HUES64 (cell line): ENCODE measurements around the gene TAS1R3.

ENCODE experiments used
- H3K27ac ChIP-seq: 2 replicates; pipeline ENCODE4 v1.7.0; 2013; ENCODE audit warnings: low read depth, low read length, inconsistent platforms
- H3K27me3 ChIP-seq: 2 replicates; pipeline ENCODE4 v1.6.1; 2013; ENCODE audit warnings: mild to moderate bottlenecking, low read length; ENCODE audit not compliant: insufficient read depth
- H3K36me3 ChIP-seq: 2 replicates; pipeline ENCODE4 v1.6.1; 2013; ENCODE audit warnings: mild to moderate bottlenecking, low read length; ENCODE audit not compliant: insufficient read depth
- H3K4me1 ChIP-seq: 2 replicates; pipeline ENCODE4 v1.6.1; 2013; ENCODE audit warnings: mild to moderate bottlenecking, low read length, moderate library complexity; ENCODE audit not compliant: insufficient read depth
- H3K4me3 ChIP-seq: 2 replicates; pipeline ENCODE4 v1.5.1; 2013; ENCODE audit warnings: mild to moderate bottlenecking, low read length, moderate library complexity
- H3K9ac ChIP-seq: 2 replicates; pipeline ENCODE4 v1.6.1; 2013; ENCODE audit warnings: mild to moderate bottlenecking, low read depth, low read length
- H3K9me3 ChIP-seq: 2 replicates; pipeline ENCODE4 v1.6.1; 2013; ENCODE audit warnings: low read depth, low read length; ENCODE audit not compliant: insufficient read depth
- WGBS: fragments of 150-250, 120-280 bp; methylation state at CpG from one replicate; pipeline ENCODE4 v1.1.7; 2013; ENCODE audit warnings: missing lambda C conversion rate; 5-methylcytosine and 5-hydroxymethylcytosine counted together

TAS1R3 gene

GRCh38 chr1:1290238-1290731 lies 40.8 kb upstream of the TAS1R3 start:
- H3K9ac ChIP-seq = no peak overlapping the region
- H3K4me3 ChIP-seq = no peak overlapping the region
- 77% methylated on average over 15 of the region's 15 CpGs for WGBS
- no peaks in the 10 kb centered on the region; the same call in 1 of the 2 replicates for H3K36me3 ChIP-seq
- H3K4me1 ChIP-seq = no peaks in the 10 kb centered on the region
- no peaks in the 10 kb centered on the region for H3K27me3 ChIP-seq
- H3K27ac ChIP-seq = no peak overlapping the region
- H3K9me3 ChIP-seq = no peaks in the 10 kb centered on the region

DNA sequence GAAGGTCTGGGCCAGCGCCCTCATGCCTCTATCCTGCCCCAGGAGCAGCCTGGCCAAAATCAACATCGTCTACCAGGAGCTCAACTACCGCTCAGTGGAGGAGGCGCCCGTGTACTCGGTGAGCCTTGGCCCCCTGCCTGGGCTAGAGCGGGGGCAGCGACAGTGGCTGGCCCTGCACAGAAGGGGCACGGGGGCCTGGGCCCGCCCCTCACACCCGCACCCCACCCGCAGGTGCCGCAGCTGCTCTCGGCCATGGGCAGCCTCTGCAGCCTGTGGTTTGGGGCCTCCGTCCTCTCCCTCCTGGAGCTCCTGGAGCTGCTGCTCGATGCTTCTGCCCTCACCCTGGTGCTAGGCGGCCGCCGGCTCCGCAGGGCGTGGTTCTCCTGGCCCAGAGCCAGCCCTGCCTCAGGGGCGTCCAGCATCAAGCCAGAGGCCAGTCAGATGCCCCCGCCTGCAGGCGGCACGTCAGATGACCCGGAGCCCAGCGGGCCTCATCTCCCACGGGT lies 40.0 kb upstream of the TAS1R3 start:
- H3K4me3 ChIP-seq = no peak overlapping the region
- WGBS = 89% methylated on average over 28 of the region's 28 CpGs
- H3K9ac ChIP-seq = no peak overlapping the region
- H3K4me1 ChIP-seq = no peaks in the 10 kb centered on the region
- no peaks in the 10 kb centered on the region; the same call in 1 of the 2 replicates for H3K36me3 ChIP-seq
- H3K27me3 ChIP-seq = no peaks in the 10 kb centered on the region
- no peak overlapping the region for H3K27ac ChIP-seq
- no peaks in the 10 kb centered on the region for H3K9me3 ChIP-seq

GRCh38 chr1:1291548-1292441 lies 39.3 kb upstream of the TAS1R3 start:
- Histone ChIP-seq H3K36me3 (no peaks in the 10 kb centered on the region; the same call in 1 of the 2 replicates), H3K9me3 (no peaks in the 10 kb centered on the region), H3K4me3 (no peak overlapping the region), H3K4me1 (no peaks in the 10 kb centered on the region), H3K27me3 (no peaks in the 10 kb centered on the region), H3K9ac (no peak overlapping the region; the same call in 1 of the 2 replicates), H3K27ac (no peak overlapping the region)
- WGBS = 66% methylated on average over 45 of the region's 45 CpGs

DNA sequence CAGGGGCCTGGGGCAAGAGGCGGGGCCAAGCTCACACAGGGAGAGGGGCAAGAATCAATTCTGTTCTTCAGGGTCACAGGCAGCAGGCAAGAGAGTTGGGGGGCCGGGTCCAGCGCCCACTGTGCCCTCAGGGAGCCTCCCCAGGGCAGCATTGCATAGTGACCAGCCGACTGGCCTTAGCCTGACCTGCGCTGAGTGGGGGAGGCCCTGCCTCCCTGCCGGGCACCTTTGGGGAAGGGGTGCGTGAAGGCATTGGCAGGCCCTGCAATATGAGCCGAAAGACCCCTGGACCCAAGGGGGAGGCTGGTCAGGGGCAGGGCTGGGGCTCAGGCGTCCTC lies 38.7 kb upstream of the TAS1R3 start:
- Histone ChIP-seq H3K27me3 (no peaks in the 10 kb centered on the region), H3K9ac (no peak overlapping the region), H3K36me3 (no peaks in the 10 kb centered on the region; the same call in 1 of the 2 replicates), H3K9me3 (no peaks in the 10 kb centered on the region), H3K27ac (no peak overlapping the region), H3K4me1 (no peaks in the 10 kb centered on the region), H3K4me3 (no peak overlapping the region)
- WGBS = 92% methylated on average over 9 of the region's 9 CpGs

GRCh38 chr1:1292851-1293250 lies 38.2 kb upstream of the TAS1R3 start:
- 95% methylated on average over 18 of the region's 18 CpGs for WGBS
- Histone ChIP-seq H3K4me1 (no peaks in the 10 kb centered on the region), H3K27ac (no peak overlapping the region), H3K9ac (no peak overlapping the region), H3K36me3 (no peaks in the 10 kb centered on the region; the same call in 1 of the 2 replicates), H3K27me3 (no peaks in the 10 kb centered on the region), H3K4me3 (no peak overlapping the region), H3K9me3 (no peaks in the 10 kb centered on the region)

DNA sequence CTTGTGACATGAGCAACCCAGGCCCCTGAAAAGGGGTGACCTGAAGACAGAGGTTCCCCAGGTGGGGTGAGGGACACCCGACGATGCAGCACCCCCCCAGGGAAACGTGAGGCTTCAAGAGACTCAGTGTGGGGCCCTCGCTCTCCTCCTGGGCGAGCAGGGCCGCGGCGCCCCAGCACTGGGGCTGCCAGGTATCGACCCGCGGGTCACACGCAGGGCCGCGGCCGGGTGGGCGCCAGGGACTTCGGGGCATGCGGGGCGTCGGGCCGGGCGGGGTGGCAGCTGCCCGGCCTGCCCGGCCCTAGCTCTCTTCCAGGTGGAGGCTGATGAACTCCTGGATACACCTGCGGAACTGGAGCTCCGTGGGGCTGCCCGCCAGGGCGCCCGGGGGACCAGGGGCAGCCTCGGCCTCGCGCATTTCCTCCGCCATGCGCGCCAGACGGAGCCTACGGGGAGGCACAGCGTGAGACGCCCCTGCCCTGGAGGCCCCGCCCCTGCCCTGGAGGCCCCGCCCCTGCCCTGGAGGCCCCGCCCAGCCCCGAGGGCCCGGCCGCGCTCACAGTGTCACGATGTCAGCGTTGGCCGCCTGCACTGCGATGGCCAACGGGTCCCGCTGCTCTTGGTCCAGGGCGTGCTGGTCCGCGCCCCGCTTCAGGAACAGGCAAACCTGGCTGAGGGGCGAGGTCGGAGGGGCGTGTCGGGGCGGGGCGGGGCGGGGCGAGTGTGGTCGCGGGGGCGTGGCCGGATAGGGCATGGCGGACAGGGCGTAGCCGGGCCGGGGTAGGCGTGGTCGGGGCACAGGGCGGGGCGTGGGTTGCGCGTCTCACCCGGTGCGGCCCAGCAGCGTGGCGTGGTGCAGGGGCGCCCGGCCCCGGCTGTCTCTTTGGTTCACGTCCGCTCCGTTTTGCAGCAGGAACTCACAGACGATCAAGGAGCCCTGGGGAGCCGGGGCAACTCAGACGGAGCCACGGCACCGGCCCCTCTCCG lies 37.5 kb upstream of the TAS1R3 start:
- Histone ChIP-seq H3K27ac (no peak overlapping the region), H3K36me3 (no peaks in the 10 kb centered on the region; the same call in 1 of the 2 replicates), H3K4me3 (peak overlapping the region; percentile 31; the same call in 1 of the 2 replicates), H3K9ac (no peak overlapping the region), H3K9me3 (no peaks in the 10 kb centered on the region), H3K4me1 (no peaks in the 10 kb centered on the region), H3K27me3 (no peaks in the 10 kb centered on the region)
- WGBS = 92% methylated on average over 94 of the region's 94 CpGs

GRCh38 chr1:1294250-1294890 lies 36.7 kb upstream of the TAS1R3 start:
- Histone ChIP-seq H3K9me3 (no peaks in the 10 kb centered on the region), H3K4me3 (peak overlapping the region; percentile 31; the same call in 1 of the 2 replicates), H3K4me1 (no peaks in the 10 kb centered on the region), H3K36me3 (no peaks in the 10 kb centered on the region; the same call in 1 of the 2 replicates), H3K27me3 (no peaks in the 10 kb centered on the region), H3K9ac (no peak overlapping the region), H3K27ac (no peak overlapping the region)
- WGBS = 95% methylated on average over 58 of the region's 58 CpGs

DNA sequence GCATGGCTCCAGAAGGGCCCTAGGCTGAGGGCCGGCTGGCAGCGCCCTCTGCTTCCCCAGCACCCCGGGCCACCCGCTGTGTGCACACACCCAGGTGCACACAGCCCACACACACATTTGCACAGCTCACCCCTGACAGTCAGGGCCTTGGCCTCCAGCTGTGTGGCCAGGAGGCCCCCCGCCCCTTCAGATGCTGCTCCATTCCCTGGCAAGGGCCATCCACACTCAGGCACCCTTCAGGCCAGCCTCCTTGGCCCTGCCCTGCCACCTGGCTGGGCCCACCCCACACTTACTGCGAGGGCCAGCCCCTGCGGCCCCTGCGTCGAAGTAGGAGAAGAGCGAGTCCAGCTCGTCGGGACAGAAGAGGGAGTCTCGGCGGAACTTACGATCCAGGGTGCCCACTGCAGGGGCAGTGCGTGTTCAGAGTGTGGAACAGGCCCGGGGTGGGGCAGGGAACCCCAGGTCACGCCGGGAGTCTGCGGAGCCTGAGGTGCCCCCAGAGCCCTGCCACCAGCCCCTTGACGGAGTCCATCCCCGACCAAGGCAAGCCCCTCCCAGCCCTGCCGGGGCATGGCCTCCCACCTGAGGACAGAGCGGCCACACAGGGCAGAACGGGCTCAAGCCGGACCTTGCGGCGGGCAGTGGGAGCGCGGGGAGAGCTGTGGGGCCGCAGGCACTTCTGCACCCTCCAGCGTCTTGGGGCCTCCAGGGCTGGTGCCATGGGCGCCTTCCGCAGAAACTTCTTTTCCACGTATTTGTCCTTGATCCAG lies 35.7 kb upstream of the TAS1R3 start:
- H3K9ac ChIP-seq = no peak overlapping the region
- no peak overlapping the region for H3K27ac ChIP-seq
- no peaks in the 10 kb centered on the region for H3K9me3 ChIP-seq
- H3K4me1 ChIP-seq = no peaks in the 10 kb centered on the region
- H3K27me3 ChIP-seq = no peaks in the 10 kb centered on the region
- H3K4me3 ChIP-seq = no peak overlapping the region
- 94% methylated on average over 35 of the region's 35 CpGs for WGBS
- H3K36me3 ChIP-seq = no peaks in the 10 kb centered on the region; the same call in 1 of the 2 replicates

DNA sequence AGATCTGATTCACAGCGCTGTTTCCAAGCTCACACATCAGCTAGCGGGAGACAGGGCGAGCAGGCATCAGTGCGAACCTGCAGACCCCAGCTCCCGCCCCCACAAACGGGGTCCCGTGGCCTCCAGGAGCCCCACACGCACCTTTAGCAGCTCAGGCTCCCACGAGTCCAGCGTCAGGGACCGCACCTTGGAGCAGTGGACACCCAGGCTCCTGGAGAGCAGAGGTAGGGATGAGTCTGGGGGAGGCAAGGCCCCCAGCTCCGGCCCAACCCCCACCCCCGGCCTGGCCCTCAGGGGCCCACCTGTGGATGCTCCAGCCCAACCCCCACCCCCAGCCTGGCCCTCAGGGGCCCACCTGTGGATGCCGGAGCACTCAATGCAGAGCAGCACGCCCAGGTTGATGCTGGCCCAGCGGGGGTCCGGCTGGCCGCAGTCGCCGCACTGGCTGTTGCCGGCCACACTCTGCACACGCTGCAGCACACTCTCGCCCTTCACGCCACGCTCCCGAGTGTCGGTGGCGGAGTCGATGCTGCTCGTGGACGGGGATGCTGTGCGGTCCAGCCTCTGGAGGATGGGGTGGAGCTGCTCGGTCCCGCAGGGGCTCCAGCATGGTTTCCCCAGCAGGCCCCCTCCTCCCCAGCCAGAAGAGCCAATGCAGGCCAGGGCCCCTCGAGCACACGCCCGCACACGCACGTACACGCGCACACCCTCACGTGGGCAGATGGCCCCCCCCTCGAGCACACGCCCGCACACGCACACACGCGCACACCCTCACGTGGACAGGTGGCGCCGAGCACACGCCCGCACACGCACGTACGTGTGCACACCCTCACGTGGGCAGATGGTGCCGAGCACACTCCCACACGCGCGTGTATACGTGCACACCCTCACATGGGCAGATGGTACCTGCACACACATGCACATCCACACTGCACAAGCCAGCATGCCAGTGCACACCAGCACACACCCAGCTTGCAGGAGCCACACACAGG lies 34.7 kb upstream of the TAS1R3 start:
- 94% methylated on average over 62 of the region's 62 CpGs for WGBS
- Histone ChIP-seq H3K27me3 (no peaks in the 10 kb centered on the region), H3K36me3 (no peaks in the 10 kb centered on the region; the same call in 1 of the 2 replicates), H3K4me3 (no peak overlapping the region), H3K9ac (no peak overlapping the region), H3K4me1 (no peaks in the 10 kb centered on the region), H3K27ac (no peak overlapping the region), H3K9me3 (no peaks in the 10 kb centered on the region)
